ENCODE results near the gene VDAC1.
A peak's percentile ranks its signal among the peaks of the same experiment; 100 is the strongest.

The VDAC1 gene

GRCh38 chr5:134022333-134022732, 17.6 kb upstream of the VDAC1 start:
- DNase-seq = no peak

DNA sequence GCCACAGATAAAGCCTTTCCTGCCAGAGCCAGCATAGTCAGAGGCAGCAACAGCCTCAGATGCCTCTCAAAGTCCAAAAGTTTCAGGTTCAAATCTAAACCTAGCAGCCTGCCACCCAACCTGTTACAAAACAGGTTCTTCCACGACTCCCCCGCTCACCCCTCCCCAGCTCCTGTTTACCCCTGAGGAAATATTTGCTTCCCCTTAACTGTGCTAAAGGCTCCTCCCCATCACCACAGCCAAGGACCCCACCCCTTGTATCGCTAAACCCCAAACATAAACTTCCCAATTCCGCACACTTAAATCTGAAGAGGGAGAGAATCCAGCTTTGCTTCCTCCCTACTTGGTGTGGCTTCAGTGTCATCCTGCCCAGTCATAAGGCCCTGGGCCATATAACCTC, 15.4 kb upstream of the VDAC1 start:
- no peak for DNase-seq

DNA sequence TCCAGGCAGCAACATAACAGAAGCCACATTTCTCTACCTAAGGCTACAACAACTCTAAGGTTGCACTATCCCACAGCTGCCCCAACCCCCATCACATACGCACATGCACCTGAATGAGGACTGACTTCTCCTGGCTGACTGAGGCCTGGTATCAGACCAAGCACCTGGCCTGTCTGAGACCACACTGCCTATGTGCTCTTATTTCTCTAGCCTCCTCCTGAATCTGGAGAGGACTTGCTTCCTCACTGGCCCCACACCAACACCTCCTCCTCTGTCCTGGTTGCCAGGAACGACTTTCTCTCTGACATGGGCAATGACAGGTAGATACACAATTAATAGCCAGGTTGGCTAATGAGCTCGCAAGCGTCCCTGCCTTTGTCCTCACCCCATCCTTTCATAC, 14.9 kb upstream of the VDAC1 start:
- no peak for DNase-seq

DNA sequence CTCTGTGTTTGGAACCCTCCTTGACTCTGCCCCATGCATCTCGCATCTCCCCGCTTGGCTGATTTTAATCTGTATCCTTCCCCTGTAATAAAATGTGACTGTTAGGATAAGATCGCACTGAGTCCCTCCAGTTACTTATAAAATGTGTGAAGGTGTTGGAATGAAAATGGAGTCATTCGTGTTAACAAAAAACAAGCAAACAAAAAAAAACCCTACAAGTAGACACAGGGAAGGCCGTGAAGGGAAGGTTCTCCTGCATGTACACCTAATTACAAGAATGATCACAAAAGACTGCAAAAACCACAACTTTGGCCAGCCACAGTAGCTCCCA, 14.2 kb upstream of the VDAC1 start:
- DNase-seq = no peak

DNA sequence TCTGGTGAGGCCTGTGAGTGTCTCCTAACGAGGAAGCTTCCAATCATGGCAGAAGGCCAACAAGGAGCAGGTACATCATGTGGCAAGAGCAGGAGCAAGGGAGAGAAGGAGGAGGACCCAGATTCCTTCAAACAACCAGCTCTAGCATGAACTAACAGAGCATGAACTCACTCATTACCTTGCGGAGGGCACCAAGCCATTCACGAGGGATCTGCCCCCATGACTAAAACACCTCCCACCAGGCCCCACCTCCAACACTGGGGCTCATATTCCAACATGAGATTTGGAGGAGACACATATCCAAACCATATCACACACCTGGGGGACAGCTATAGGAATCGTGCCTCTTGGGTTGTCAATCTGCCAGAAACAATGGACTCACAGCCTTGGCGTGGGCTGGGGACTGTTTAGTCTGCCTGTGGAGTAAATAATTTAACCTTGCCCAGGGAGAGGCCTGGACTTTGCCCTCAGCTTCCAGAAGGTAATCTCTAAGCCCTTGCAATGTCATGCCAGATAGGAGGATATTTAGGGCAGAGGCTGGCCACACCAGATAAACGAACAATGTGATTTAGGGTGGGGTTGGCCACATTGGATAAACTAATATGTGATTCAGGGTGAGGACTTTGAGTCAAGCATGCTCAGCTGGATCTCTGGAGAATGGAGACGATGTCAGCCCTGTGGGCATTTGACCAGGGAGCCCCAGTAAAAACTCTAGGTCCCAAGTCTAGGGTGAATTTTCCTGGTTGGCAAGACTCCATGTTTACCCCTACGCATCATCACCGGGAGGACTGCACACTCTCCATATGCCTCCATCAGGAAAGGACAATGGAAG, 13.6 kb upstream of the VDAC1 start:
- DNase-seq = no peak

- no peak for DNase-seq
Observed at GRCh38 chr5:134008266-134008749, 3.5 kb upstream of the VDAC1 start.

GRCh38 chr5:134007581-134008265, 2.9 kb upstream of the VDAC1 start:
- DNase-seq = no peak

DNA sequence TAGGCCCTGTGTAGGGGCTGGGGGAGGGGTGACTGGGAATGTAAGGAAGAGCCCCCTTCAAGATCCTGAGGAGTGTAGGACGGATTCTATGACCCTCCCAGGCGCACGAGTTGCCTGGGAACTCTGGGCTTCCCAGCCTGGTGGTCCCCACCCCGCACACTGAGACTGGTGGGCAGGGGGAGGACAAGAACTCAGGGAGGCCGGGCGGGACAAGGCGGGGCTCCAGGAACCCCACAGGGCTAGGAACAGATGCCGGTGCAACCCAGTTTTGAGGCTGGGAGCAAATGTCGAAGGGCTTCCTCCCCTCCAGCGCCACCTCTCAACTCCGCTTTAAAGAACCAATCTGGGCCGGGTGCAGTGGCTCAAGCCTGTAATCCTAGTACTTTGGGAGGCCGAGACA, 1.3 kb upstream of the VDAC1 start:
- no peak for DNase-seq

DNA sequence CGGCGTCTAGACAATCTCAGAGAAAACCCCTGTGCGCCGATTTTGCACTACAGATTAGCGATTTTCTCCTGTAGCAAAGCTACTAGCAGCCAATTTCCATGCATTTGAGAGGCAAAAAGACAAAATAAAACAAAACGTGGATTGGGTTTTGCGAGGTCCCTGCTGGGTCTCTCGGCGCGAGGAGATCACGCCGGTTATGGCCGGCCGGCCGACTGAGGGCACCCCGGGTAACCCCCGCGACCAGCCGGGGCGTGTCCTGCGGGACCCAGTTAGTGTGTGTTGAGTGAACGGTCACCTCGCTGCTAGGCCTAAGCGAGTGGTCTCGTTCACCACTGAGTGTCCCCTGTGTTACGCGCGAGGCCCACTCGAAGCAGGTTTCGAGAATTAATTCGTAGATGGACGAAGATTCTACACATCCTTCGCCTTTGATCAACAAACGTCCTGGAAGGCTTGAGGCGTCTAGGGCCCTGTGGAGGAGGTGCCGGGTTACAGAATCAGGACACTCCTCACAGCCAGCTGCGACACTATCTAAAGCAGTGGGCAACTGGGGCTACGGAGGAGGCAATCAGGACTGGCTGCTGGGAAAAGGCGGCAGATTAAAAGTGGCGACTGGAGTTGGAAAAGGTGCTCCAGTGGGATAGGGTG, 764 bp upstream of the VDAC1 start:
- no peak for DNase-seq

DNA sequence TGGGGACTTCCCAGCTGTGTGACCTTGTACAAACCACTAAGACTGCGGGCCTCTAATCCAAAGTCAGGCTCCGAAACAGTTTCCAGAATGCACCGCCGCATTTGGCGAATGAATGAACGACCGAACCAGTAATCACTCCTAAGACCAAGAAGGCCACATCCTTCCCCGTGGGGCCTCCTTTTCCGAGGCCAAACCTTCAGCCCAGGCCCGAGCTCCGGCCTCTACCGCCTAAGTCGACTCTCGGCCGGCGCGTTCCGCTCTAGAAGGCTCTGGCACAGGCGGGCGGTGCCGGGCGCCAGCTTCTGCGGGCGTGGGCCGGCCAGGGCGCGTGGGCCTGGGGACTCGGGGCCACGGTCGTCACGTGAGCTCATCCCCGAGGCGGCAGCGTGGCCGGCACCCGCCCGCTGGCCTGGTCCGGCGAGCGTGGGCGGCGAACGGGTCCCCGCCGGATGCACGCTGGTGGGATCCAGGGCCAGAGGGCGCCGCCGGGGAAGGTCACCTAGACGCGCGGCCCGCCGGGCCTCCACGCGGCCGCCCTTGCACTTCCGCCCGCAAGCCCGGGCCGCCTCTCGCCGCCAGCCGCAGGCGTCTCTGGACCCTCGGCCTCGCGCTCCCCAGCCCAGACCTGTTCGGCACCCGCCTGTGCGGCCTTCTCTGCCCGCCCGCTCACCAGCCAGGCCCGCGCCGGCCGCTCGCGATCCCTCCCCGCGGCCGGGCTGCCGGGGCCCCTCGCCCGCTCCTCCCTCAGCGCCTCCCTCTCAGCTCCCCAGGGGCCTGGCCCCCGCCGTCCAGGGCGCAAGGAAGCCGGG, 754 bp downstream of the VDAC1 start:
- DNase-seq = peak in 1 of 2 experiments; percentile 4

DNA sequence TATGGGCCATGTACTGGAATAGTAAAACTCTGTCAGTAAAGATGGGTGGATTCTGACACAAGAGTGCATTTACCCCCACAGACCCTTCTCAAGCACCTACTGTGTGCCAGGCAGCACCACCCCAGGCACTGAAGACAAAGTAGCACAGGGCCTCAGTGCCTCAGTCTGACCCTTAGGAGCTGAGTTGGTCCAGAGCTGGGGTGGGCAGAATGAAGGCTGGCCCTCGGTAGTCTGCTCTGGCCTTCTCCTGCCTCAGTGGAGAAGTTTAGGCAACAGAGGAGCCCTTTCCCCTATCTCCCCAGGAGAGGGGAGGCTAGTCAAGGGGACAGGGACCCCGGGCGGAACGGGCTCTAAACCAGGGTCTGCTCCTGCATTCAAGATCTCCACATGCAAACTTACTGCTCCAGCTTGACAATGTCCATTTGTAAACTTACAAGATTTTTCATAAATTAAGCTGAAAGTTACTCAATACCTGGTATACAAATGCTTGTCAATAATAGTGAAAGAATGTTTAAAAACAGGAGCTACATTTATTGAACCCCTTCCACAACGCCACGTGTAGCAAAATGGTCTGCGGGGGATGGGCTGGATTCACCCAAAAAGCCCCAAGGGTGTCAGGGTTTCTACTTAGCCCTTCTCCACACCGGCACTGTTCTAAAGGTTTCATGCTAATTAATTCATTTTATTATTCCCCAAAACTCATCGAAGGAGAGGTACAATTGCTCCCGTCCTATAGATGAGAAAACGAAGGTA, 1.5 kb downstream of the VDAC1 start:
- DNase-seq = no peak

DNA sequence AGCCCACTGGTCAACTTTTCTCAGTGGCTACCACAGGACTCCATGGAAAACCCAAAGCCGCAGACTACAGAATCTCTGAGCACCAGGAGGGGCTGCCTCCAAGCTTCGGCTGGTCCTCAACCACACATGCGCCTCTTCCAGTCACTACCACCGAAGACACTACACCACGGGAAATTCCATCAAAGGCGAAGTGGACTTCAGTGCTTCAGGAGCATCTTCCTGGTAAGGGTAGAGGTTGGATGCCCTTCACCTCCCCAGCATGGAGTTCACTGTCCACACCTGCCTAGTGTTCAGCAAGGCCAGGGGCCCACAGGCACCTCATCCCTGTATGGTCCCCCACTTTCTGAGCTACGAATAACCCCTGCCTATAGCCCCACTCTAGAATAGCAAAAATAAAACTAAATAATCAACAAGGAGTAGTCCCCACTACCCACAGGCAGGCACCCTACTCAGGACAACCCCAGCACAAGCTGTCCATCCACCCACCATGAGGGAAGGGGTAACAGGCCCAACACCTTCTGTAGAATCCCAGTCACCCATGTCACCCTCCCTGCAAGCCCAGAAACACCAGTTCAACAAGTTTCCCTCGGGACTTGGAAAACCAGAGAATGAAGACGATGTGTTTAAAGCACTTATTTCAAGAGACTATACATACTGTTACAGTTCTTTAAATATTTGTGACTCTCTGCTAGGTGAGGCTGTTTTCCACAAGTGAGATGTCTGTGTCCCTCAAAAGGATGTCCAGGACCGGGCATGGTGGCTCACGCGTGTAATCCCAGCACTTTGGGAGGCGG, 2.6 kb downstream of the VDAC1 start:
- DNase-seq = no peak

- DNase-seq = no peak
Observed at GRCh38 chr5:134000696-134001453, 3.9 kb downstream of the VDAC1 start.

DNA sequence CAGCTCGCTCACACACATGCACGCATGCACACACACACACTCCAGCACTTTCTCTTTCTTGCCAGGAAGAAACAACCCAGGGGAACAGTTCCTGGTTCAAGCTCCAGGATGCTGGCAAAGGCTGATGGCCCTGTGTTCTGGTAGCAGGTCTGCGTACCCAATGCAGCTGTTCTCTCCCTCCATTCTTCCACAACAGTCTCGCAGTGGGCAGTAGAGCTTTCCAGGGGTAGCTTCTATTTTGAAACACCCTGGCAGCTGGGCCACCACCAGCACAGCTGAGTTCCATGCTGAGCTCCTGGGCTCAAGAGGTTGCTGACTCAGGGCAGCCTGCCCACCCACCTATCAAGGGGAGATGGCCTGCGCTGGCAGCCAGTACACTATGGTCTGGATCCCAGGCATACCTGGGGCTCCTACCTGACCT, 4.7 kb downstream of the VDAC1 start:
- no peak for DNase-seq

DNA sequence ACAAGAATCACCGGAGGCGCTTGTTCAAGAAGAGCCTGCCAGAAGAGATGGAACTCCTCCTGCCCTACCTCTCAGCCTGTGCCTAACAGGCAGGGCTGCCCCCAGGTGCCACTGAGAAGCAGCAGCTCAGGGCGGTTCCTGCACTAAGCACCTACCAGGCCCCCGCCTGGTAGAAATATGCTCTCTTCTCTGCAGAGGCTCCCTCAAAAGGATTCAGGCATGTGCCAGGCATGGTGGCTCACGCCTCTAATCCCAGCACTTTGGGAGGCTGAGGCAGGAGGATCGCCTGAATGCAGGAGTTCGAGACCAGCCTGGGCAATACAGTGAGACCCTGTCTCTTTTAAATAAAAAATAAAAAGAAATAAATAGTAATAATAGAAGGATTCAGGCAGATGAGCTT, 6.0 kb downstream of the VDAC1 start:
- DNase-seq = no peak

DNA sequence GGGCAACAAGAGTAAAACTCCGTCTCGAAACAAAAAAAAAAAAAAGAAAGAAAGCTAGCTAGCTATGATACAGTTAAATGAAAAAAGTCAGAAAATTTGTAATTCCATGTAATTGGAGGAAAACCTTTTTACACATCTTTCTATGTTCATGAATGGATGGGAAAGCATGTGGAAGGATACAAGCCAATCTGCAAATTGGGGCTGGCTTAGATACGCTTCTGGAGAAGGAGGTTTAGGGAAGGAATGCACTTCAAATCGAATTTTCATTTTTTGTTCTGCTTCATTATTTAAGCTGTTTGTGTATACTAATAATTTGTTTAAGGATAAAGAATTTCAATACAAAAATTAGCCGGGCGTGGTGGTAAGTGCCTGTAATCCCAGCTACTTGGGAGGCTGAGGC, 6.7 kb downstream of the VDAC1 start:
- no peak for DNase-seq

DNA sequence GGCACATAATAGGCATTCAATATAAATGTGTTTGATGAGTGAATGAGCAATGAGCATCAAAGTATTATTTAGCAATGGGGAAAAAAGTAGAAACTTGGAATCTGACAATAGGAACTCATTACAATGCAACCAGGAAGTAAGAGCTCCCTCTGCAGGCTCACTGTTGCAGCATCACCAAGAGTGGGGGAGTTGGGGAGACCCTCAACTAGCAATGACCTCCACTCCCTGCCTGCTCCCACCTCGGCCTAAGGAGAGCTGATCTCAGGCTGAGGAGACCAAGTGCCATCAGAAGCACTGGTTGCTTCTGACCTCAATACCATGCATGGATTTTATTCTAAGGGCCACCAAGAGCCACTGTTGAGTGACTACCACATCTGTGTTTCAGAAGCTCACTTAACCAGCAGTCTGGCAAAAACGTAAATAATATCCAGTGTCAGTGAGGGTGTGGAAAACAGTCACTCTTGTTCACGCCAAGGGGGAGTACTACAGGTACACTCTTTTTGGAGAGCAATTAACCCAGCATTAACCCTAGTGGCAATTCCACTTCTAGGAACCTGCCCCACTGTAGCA, 8.0 kb downstream of the VDAC1 start:
- DNase-seq = no peak

DNA sequence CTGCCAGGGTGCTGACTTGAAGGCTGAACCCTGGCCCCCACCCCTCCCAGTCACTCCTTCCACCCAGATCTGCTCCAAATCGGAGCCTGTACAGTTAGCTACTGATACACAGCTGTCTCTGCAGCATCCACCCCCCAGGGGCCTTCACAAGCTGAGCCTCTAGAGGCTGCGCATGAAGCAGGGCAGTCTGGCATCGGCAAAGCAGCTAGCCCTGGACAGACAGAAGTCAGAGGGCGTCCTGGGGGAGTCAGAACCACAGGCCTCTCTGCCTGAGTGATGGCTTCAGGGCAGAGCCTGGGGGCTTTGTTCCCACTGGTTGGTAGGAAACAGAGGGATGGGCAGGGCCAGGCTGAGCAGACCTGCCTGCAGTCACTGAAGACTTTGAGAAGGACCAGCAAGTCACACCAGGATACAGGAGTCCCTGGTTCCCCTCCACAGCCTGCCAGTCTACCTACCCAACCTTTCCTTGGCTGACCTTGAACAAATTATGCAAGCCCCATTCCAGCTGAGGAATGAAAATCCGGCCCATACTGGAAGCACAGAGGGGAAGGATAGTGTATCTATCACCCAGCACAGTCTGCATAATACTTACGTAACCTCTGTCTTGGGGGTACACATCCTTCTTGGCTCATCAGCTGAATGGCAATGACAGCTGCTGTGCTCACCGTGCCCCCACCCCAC, 8.8 kb downstream of the VDAC1 start:
- no peak for DNase-seq

DNA sequence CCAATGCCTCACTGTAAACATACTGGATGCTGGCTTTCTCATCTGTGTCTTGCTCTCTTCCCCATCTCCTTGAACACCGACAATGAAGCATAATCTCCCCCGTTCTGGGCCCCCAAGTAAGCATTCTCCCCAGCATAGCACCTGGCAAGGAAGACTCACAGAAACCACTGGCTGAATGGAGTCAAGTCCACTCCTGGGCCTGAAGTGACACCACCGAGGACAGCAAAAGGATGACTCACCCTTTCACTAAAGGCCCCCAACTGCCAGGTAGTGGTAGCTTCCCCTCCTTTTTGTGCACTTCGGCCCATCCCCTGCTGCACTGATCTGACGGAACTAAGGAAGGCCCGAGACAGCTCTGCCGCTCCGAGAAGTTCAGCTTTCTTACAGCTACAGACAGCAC, 9.4 kb downstream of the VDAC1 start:
- no peak for DNase-seq

DNA sequence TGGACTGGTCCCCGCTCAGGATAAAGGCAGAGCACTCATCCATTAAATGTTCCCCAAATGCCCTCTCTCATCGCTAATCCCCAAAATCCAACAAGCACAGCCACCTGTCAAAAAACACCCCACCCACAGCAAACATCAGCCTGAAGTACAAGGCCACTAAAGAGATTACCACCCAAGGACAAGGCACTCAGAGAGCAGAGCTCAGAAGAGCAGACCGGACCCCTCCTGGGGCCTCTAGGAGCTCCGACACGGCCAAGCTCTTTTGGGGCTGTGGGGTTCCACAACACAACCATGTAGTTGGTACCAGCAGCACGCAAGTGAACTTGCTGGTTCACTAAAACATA, 9.8 kb downstream of the VDAC1 start:
- DNase-seq = no peak

All from NCI-H1930 (cell line).